COR-L47 (cell line): ENCODE results near the gene CMBL.
A peak's percentile ranks its signal among the peaks of the same experiment; 100 is the strongest.
"Not testable (repeated sequence)": the region's sequence is repeated elsewhere in the genome, so short reads cannot be mapped to it uniquely, and the experiment has no call there.

Experiments used
- DNase-seq: peaks from one replicate; lab custom pipeline; 2025; lab: John Stamatoyannopoulos, UW

The CMBL gene

GRCh38 chr5:10285362-10285761 is 22.3 kb downstream of the CMBL start:
- not testable (repeated sequence) for DNase-seq

- peak; percentile 91 for DNase-seq
These were observed 23.6 kb downstream of the CMBL start for GRCh38 chr5:10283927-10284635.

DNA sequence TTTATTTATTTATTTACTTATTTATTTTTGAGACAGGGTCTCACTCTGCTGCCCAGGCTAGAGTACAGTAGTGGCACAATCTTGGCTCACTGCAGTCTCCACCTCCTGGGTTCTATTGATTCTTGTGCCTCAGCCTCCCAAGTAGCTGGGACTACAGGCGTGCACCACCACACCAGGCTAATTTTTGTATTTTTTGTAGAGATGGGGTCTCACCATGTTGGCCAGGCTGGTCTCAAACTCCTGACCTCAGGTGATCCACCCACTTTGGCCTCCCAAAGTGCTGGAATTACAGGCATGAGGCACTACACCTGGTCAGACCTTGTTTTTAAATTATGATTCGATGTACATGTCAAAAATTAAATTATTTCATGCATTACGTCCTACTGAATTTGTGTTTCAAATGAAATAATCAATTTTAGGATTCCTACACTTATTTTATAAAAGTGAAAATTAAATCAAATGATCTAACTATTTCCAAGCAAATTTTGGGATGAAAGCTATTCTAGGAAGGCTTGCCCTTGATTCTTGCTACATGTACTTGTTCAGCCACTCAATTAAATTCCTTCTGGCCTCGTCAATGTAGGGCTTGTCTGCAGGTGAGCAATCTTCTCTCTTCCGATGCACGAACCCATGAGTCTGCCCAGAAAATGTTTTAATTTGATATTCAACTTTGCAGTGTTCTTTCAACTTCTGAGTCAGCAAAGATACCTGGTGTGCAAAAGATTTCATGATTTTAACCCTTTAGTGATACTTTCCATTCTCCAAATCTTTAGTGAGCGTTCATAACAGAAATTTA is 27.6 kb downstream of the CMBL start:
- no peak for DNase-seq

- no peak for DNase-seq
These were observed 28.4 kb downstream of the CMBL start for GRCh38 chr5:10279328-10279727.

DNA sequence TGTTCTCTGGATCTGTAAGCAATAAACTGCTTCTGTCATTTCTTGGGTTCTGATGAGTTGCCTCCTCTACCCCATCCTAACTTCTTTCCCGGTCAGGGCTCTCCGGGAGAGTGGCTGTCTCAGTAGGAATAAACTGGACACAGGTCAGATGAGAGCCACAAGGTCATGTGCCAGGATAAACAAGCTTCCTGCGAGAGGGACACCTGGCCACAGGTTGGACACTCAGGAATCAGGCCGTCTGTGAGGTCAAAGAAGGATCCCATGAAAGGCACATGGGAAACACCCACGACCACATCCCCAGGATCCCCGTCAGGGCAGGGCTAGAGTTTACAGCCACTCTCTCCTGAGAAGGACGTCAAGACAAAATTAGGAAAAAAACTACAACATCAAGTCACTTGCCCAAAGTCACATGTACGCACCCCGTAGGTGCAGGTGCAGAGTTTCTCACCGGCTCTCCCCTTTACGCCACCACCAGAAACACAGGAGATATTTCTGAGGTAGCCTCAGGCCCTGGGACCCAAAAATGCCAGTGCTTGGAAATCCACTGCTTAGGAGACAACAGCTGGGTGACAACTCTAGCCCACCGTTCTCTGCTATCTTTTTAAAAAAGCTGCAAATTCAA is 28.9 kb downstream of the CMBL start:
- DNase-seq, result no peak

DNA sequence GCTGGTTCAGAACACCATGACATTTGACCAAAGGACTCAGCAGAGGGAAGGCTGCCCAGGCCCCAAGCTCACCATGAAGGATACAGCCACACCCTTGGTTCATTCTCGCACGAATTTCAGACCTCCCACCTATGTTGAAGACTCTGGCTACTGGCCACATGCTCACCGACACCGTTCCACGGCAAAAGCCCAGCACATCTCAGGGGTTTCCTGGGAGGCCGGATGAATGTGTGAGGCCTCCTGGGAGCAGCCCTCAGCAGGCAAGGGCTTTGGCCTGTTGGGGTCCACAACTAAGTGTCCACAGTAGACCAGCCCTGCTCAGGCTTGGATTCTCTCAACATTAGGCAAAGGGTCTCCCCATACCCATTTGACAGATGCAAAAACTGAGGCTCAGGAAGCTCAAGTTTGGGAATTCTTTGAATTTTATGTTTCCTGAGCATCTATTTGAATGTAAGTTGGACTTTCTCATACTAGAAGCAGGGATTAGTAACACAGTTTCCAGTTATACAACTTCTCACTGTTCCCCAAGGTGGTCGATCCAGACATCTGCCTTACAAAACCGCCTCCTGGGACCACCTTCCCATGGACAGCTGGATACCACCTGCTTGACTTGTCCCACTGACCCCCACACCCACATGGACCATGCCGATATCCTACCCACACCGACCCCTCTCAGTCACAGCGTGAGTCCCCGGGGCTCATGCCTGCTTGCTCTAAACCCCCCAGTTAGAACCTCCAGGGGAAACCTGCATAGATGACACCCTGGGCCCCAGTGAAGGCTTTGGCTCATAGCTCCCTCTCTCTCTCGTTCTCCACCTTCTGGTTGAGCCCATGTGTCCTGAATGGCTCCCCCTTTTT is 29.7 kb downstream of the CMBL start:
- DNase-seq, result no peak

DNA sequence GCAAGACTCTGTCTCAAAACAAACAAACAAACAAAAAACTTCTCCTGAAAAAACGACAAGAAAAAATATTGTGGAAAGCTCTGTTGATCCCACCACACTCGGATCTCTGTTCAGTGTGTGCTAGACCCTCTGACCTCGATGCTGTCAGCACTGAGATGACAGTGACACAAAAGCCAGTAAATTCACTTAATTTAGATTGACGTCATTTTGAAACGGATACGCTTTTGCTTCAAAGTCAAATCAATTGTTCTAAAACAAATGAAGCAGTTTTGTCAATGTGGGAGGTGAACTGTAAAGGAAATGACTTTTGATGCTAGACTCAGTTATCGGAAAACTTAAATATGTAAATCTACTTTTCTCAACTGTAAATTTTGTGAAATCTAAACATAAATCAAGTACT is 31.0 kb downstream of the CMBL start:
- DNase-seq, result no peak

GRCh38 chr5:10275991-10276390 is 31.7 kb downstream of the CMBL start:
- DNase-seq, result no peak

- DNase-seq, result no peak
These were observed 32.2 kb downstream of the CMBL start for GRCh38 chr5:10275460-10275859.

DNA sequence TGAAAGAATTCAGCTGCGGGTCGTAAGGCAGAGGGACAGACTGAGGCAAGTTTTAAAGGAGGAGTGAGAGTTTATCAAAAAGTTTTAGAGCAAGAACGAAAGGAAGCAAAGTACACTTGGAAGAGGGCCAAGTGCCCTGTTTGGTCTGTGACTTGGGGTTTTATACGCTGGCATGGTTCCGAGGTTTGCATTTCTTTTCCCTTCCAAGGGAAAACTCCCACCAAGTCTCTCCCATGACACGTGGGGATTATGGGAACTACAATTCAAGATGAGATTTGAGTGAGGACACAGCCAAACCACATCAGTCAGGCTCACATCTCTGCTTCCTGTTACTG is 34.9 kb downstream of the CMBL start:
- not testable (repeated sequence) for DNase-seq

- DNase-seq, result no peak
These were observed 35.4 kb downstream of the CMBL start for GRCh38 chr5:10272053-10272874.

DNA sequence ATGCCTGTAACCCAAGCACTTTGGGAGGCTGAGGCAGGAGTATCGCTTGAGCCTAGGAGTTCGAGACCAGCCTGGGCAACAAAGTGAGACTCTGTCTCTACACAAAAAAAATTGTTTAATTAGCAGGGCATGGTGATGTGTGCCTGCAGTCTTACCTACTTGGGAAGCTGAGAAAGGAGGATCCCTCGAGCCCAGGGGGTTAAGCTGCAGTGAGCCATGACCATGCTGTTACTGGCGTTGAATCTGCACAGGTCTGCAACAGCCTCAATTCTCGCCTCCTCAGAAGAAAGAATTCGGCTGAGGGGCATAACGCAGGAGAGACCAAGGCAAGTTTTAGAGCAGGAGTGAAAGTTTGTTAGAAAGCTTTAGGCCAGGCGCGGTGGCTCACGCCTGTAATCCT is 39.6 kb downstream of the CMBL start:
- no peak for DNase-seq

DNA sequence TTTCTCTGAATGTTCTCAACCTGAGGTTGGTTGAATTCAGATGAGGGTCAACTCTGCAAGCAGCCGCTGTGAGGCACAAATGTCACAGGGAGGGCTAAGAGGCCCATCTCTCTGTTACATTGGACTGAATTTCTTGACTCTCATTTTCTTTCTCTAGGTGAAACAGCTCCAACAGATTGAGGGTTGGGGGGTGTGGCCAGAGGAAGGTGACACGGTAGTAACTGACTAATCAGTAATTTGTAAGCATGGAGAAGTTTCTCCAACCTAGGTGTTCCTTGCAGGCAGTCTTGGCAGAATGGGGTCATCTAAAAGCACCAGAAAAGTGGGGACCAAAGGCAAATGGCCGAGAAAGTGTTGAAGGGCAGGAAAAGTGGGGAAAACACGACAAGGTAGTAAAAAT is 40.9 kb downstream of the CMBL start:
- no peak for DNase-seq

- DNase-seq, result no peak
These were observed 41.6 kb downstream of the CMBL start for GRCh38 chr5:10266137-10266536.

DNA sequence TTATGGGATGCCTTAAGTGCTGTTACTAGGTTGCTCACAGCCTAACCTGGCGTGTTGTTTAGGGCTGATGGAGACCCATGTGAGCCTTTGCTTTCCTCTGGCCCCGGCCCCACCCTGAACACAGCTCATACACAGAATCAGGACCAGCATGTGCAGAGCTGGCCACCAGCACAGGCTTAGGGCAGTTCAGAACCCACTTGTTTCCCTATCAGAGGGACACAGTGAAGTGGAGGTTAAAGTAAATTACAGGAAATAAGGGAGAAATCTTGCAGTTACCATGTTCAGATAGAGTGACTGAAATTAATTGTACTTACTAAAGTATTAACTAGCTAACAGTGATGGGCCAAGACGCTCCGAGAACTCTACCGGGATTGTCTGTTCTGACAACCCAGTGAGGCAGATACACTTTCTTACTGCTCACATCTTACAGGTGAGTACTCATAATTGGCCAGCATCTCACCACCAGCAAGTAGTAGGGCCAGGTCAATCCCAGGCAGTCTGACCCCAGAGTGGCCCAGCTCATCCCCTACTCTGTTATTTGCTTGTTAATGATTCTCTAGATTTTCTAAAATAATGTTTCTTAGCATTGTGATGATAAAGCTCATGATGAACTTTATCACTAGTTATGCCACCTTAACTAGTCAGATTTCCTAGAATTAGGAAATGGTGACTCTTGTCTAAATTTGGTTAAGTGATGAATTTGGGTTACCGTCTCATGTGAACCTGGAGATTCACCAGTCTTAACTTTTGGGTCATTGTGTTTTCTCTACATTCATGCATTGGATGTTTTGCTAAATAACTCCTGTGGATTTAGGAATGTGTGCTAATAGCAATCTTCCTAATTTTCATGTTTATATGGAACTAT is 42.2 kb downstream of the CMBL start:
- DNase-seq, result no peak

- no peak for DNase-seq
These were observed 43.1 kb downstream of the CMBL start for GRCh38 chr5:10264604-10265003.

DNA sequence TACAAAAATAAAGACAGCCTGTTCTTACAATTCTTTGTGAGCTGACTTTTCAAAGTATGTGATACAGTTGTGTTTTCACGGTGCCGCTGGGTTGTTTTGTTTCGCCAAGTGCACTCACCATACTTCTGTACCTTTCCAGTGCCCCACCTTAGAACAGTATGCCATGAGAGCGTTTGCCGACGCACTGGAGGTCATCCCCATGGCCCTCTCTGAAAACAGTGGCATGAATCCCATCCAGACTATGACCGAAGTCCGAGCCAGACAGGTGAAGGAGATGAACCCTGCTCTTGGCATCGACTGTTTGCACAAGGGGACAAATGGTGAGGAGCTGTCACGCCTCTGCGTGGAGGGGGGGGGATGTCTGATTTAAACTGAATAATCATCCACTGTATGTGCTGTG is 44.7 kb downstream of the CMBL start:
- no peak for DNase-seq

DNA sequence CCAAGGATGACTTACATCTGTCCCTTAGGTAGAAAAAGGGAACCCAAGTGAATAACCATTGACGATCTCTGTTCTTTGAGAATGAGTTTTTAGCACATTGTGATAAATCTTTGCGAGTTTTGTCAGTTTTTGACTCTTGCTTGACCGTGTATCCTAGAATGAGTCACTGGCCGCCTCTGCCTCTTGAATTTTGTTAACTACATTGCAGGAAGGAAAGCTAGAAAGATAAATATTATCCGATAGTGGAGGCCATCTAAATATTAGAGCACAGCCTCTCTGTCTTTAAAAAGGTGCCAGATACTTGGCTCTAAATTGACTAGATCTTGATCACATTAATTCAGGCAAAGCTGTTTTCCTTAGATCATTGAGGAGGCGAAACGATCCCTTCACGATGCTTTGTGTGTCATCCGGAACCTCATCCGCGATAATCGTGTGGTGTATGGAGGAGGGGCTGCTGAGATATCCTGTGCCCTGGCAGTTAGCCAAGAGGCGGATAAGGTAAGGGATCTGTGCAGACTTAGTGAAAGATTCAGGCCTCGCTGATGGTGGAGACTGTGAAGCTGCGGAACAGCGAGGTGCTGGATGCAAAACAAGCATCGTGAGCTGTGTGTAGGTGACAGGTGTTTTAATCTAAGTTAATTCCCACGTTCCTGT is 45.5 kb downstream of the CMBL start:
- no peak for DNase-seq

DNA sequence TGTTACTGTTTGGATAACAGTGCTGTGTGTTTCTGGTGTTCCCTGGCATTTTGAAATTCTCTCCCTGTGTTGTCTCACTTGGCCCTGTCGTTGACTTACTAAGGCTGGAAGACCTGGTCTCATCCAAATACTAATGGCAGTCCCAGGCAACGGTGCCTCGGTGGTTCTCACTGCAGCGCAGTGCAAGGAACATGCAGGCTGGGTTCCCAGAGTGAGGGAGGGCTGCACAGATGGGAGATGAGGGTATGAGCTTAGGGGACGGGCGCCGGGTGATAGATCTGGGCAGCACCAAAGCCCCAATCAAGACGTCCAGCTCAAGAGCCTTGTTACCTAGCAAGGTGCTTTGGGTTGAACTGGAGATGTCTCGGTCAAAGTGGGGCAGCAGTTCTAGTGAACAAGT is 46.6 kb downstream of the CMBL start:
- DNase-seq, result no peak

DNA sequence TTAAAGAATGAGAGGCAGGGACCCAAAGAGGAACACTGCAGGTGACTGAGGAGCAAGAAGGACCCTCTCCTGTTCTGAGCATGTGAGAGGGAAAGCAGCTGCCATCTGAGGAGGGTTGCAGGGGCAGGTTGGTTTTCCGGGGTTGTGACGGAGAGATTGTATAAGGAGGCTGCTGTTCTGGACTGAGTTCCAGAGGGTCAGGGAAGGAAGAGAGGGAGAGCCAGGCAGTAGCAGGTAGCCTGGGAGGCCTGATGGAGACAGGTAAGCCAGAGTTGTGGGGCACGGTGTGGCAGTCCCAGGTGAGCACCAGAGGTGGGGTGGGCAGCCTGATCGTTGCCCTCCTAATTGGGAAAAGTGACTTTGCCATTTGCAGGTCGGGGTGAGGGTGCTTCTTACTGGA is 47.8 kb downstream of the CMBL start:
- DNase-seq, result no peak
